RWPE2 (cell line): ENCODE data around the gene NTN1.
A peak's percentile ranks its signal among the peaks of the same experiment; 100 is the strongest.

Source experiments
- ATAC-seq: fragments of 200-7000 bp; cut with Tn5 transposase; 3 replicates; pipeline ENCODE4 v1.9.1; 2021; ENCODE audit warnings: low read depth
- DNase-seq: peaks from one replicate; pipeline ENCODE4 v3.0.0-alpha.2; 2020; ENCODE audit warnings: low spot score
- H3K27ac ChIP-seq: fragments of 450-650 bp; 2 replicates; pipeline ENCODE4 v1.5.1; 2017; ENCODE audit warnings: mild to moderate bottlenecking; ENCODE audit not compliant: poor library complexity, severe bottlenecking
- H3K27me3 ChIP-seq: fragments of 250-450 bp; sonication (Bioruptor Pico); 2 replicates; pipeline ENCODE4 v1.5.1; 2021; ENCODE audit warnings: mild to moderate bottlenecking, moderate library complexity; ENCODE audit not compliant: insufficient read depth, poor library complexity, severe bottlenecking
- H3K36me3 ChIP-seq: fragments of 250-450 bp; sonication (Bioruptor Pico); 2 replicates; pipeline ENCODE4 v1.5.1; 2020; ENCODE audit warnings: low read depth, mild to moderate bottlenecking, moderate library complexity
- H3K4me1 ChIP-seq: fragments of 250-450 bp; sonication (Bioruptor Pico); 2 replicates; pipeline ENCODE4 v1.5.1; 2021; ENCODE audit warnings: mild to moderate bottlenecking, moderate library complexity; ENCODE audit not compliant: insufficient read depth, poor library complexity, severe bottlenecking
- H3K4me3 ChIP-seq: fragments of 250-450 bp; sonication (Bioruptor Pico); 2 replicates; pipeline ENCODE4 v1.5.1; 2021; ENCODE audit warnings: mild to moderate bottlenecking, moderate library complexity; ENCODE audit not compliant: severe bottlenecking
- H3K9me3 ChIP-seq: fragments of 250-450 bp; sonication (Bioruptor Pico); 2 replicates; pipeline ENCODE4 v1.5.1; 2021; ENCODE audit warnings: mild to moderate bottlenecking, moderate library complexity; ENCODE audit not compliant: severe bottlenecking
- CTCF ChIP-seq: fragments of 450-650 bp; IDR thresholded peaks from one replicate; pipeline ENCODE4 v1.5.1; 2017; ENCODE audit warnings: mild to moderate bottlenecking, moderate library complexity; ENCODE audit not compliant: poor library complexity, severe bottlenecking

The NTN1 gene

GRCh38 chr17:9050801-9051401 is 29.6 kb downstream of the NTN1 start:
- TF ChIP-seq CTCF = no peak
- Histone ChIP-seq H3K27ac (peak overlapping the region; percentile 98), H3K27me3 (no peaks in the 10 kb centered on the region), H3K36me3 (no peaks in the 10 kb centered on the region), H3K4me3 (no peak overlapping the region), H3K4me1 (peaks cover 21% of the 10 kb centered on the region), H3K9me3 (no peaks in the 10 kb centered on the region)
- peak; percentile 87 for DNase-seq
- peak; percentile 96 for ATAC-seq

- no peak overlapping the region for H3K4me3 ChIP-seq
- no peak for DNase-seq
- peak; percentile 67 for ATAC-seq
- no peaks in the 10 kb centered on the region for H3K9me3 ChIP-seq
- no peaks in the 10 kb centered on the region for H3K36me3 ChIP-seq
- TF ChIP-seq CTCF = no peak
- H3K27ac ChIP-seq = peak overlapping the region; percentile 98
- no peaks in the 10 kb centered on the region for H3K27me3 ChIP-seq
- peaks cover 21% of the 10 kb centered on the region for H3K4me1 ChIP-seq
Observed at GRCh38 chr17:9051561-9051960, 30.3 kb downstream of the NTN1 start.

GRCh38 chr17:9052921-9053320 is 31.6 kb downstream of the NTN1 start:
- Histone ChIP-seq H3K36me3 (no peaks in the 10 kb centered on the region), H3K27ac (peak overlapping the region; percentile 98), H3K9me3 (no peaks in the 10 kb centered on the region), H3K4me1 (peaks cover 21% of the 10 kb centered on the region), H3K27me3 (no peaks in the 10 kb centered on the region), H3K4me3 (no peak overlapping the region)
- TF ChIP-seq CTCF = no peak
- ATAC-seq = no peak
- no peak for DNase-seq

- ATAC-seq = no peak
Observed at GRCh38 chr17:9053406-9053805, 32.1 kb downstream of the NTN1 start.

More at GRCh38 chr17:9053406-9053805, 32.1 kb downstream of the NTN1 start:
- Histone ChIP-seq H3K4me3 (no peak overlapping the region), H3K27ac (no peak overlapping the region), H3K27me3 (no peaks in the 10 kb centered on the region), H3K4me1 (peaks cover 21% of the 10 kb centered on the region), H3K36me3 (no peaks in the 10 kb centered on the region), H3K9me3 (no peaks in the 10 kb centered on the region)
- DNase-seq = no peak
- no peak for TF ChIP-seq CTCF
